GM18873 (cell line): Measurements from ENCODE around the gene LRRC15.

Experiments
- ATAC-seq: cut with Tn5 transposase; IDR thresholded peaks from one replicate; pipeline ENCODE4 v1.9.1; 2021; ENCODE audit warnings: mild to moderate bottlenecking, moderate library complexity, moderate number of reproducible peaks; ENCODE audit not compliant: unreplicated experiment, low FRiP score

LRRC15 gene

GRCh38 chr3:194365526-194365925, 4.0 kb downstream of the LRRC15 start:
- ATAC-seq: no peak

DNA sequence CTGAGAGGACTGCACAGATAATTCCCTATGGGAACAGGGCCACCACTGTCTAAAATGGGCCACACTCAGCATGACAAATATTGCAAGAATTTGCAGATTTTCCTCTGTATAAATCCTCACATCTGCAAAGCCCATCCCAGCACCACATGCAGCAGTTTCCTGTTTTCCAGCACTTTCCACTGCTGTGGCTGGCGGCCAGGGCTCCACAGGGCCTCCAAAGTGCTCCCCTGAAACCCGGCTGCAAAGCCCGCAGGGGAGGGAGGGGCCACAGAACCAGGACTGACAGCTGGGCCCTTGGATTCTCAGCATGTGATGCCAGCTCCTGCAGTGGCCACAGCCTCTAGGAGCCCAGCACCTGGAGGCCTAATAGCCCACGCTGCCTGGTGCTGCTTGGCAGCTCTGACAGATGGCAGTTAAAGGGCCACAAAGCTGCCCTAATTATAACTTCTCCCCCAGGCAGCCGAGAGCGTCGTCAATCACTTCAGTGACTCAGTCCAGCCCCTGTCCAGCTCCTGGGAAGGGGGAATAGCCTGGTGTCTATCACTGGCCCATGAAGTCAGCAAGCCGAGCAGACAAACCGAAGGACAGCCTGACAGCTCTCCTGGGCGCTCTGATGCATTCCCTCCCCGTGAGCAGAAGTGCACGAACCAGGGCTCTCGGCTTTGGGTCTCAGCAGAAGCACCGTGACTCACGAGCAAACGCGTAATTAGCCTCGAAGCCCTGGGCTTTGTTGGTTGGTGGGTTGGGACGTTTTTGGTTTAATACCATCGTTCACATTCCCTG, 4.7 kb downstream of the LRRC15 start:
- ATAC-seq: no peak

GRCh38 chr3:194364314-194364651, 5.3 kb downstream of the LRRC15 start:
- no peak for ATAC-seq

GRCh38 chr3:194360568-194360967, 9.0 kb downstream of the LRRC15 start:
- no peak for ATAC-seq

DNA sequence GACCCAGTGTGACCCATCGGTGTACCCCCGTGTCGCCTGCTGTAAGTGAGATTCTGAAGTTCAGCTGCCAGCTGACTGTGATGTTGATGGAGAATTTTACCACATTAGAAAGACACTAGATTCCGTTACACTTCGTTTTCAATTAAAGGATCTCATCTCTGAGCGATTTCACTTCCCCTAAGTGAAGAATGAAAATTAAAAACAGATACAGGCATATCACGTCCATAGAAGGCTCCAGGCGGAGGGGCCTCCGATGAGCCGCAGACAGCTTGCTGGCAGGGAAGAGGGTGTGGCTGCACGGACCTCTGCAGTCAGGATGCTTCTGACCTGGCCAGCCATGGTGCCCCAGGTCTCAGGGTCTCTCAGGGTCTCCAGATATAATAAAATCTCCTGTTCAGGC, 11.9 kb downstream of the LRRC15 start:
- no peak for ATAC-seq

GRCh38 chr3:194355379-194355778, 14.2 kb downstream of the LRRC15 start:
- ATAC-seq: no peak

GRCh38 chr3:194354315-194354714, 15.2 kb downstream of the LRRC15 start:
- ATAC-seq: no peak

DNA sequence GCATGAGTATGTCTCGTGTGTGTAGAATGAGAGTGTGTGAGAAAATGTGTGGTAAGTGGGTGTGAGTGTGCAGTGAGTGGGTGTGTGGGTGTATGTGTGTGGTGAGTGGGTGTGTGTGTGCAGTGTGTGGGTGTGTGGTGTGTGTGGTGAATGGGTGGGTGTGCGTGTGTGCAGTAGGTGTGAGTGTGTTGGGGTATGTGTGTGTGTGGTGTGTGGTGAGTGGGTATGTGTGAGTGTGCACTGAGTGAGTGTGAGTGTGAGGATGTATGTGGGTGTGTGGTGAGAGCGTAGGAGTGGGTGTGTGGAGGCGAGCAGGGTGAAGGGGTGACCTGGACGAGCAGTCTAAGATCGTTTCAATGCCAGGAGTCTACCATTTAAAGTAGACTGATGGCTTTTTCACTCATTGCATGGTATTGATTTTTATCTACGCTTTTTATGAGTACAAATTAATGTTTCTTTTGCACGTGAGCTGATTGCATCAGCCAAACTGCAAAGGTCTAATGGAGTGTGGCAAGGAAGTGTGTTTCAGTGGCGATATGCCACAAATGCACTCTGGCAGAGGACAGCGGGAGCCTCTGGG, 16.8 kb downstream of the LRRC15 start:
- ATAC-seq: no peak

DNA sequence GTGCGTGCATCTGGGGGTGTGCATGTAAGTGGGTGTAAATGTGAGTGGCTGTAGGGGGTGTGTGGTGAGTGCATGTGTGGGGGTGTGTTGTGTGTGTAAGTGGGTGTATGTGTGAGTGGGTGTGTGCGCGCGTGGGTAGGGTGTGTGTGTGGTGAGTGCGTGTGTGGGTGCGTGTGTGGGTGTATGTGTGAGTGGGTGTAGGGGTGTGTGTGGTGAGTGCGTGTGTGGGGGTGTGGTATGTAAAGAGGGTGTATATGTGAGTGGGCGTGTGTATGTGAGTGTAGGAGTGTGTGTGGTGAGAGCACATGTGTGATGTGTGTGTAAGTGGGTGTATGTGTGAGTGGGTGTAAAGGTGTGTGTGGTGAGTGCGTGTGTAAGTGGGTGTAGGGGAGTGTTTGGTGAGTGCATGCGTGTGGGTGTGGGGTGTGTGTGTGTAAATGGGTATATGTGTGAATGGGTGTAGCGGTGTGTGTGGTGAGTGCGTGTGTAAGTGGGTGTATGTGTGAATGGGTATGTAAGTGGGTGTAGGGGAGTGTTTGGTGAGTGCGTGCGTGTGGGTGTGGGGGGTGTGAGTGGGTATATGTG, 17.5 kb downstream of the LRRC15 start:
- no peak for ATAC-seq

DNA sequence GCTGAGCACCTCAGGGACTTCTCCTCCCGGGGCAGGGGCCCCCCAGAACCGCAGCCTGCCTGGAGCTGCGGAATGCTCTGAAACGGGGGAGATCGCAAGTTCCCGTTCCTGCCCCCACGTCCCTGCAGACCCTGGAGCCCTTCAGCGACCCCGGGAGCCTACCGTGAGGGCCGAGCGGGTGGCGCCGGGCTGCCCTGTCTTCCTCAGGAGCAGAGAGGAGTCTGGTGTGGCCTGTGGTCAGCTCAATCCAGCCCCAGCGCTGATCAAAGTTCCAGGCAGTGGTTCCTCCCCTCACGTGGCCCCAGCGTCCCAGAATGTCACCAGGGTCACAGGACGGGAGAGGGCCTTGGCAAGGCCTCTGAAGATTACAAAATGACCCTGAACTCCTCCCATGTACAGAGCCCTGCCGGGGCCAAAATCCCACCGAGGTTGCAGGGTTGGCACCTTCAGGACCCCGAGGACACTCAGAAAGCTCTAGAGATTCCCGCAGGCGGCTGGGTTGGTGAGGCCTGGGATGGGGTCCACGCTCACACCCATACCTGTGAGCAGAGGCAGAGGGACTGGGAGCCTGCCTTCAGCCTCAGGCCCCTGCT, 18.4 kb downstream of the LRRC15 start, which contains the start of gene CPN2:
Gene CPN2 (minus strand): TSS at position 249 of the 593 bp plus-strand sequence. CDS start 8,626 bp downstream, outside the sequence.
- no peak for ATAC-seq

- no peak for ATAC-seq
Observed at GRCh38 chr3:194350726-194351071, 18.8 kb downstream of the LRRC15 start.

DNA sequence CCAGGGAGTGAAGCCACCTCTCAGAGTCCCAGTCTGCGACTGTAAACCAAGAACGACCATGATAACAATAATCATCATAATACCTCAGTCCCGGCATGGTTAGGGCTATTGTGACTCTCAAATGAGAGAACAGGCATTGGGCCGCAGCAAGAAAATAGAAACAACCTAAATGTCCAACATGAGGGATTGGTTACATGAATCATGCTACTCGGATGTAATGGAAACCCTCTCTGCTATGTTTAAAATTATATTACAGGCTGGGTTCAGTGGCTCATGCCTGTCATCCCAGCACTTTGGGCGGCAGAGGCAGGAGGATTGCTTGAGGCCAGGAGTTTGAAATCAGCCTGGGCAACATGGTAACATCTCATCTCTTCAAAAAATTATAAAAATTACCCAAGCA, 21.2 kb downstream of the LRRC15 start:
- ATAC-seq: no peak

- no peak for ATAC-seq
Observed at GRCh38 chr3:194346621-194347020, 22.9 kb downstream of the LRRC15 start.

DNA sequence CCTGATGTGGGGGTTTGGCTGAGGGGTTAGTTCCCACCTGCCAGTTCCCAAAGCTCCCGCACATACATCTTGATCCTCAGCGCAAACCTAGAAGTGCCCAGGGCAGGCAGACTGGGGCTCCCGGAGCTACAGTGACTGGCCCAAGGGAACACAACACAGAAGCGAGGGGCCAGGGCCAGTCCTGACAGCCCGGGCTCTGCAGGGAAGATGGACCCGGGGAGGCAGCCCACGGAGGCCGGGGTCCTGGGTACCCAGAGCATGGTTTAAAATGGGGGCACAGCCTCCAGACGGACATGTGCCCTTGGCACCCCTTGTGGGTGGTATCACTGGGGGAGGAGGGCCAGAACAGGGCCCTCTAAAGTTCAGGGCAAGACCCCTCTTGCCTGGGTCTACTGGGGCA, 23.5 kb downstream of the LRRC15 start:
- ATAC-seq: no peak

- no peak for ATAC-seq
Observed at GRCh38 chr3:194344012-194344411, 25.5 kb downstream of the LRRC15 start.

DNA sequence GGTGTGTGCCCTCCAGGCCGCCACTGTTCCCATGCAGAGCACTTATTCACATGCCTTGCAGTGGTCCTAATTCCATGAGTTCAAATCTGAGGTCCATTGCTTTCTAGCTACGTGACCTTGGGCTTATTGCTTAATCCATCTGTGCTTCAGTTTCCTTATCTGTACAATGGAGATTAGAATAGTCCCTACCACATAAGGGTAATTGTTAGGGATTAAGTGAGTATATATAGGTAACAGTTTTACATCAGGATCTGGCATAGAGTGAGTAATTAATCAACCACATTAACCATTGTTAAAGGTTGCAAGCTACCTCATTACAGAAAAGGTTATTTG, 26.0 kb downstream of the LRRC15 start:
- no peak for ATAC-seq

GRCh38 chr3:194342861-194343560, 26.5 kb downstream of the LRRC15 start:
- ATAC-seq: no peak

DNA sequence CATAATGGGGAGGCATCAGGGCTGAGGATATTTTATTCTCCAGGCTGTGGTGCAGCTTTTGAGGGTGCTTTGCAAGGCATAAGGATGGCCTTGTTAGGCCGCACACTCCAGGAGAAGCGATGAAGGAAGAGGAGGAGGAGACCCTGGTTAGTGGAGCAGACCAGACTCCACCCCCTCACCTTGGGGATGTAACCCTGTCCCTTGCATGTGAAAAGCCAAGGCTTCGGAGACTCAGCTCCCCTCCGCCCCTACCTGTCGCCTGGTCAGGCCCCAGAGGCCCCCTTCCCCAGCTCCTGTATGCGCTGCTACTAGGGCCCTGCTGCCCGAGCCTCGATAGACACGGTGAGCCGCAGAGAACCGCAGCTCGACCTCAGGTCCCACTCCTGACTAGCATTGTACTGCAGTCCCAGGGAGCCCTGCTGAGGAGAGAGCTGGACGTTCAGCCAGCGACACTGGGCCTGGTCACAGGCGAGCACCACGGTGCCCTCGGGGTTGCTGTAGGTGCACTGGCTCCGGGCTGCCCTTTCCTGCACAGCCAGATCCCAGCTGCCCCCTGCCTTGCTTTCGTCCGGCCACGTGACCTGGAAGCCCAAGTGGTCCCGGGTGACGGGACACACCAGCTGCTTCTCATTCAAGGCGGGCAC, 28.7 kb downstream of the LRRC15 start:
- ATAC-seq: no peak

DNA sequence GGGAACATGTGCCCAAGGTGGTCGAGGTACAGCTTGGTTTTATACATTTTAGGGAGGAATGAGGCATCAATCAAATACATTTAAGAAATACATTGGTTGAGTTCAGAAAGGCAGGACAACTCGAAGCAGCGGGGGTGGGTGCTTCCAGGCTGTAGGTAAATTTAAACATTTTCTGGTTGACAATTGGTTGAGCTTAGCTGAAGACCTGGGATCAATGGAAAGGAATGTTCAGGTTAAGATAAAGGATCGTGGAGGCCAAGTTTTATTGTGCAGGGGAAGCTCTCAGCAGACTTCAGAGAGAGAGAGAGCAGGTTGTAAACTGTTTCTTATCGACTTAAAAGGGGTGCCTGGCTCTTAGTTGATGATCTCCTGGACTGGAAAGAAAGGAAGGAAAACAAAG, 29.7 kb downstream of the LRRC15 start:
- no peak for ATAC-seq

- no peak for ATAC-seq
Observed at GRCh38 chr3:194339356-194339755, 30.2 kb downstream of the LRRC15 start.
